Tibial artery (tissue), 4 donors: ENCODE data around the gene NT5DC1.

Experiments used
- DNase-seq, 2 donors: peaks; one replicate each; pipeline ENCODE4 v3.0.0-alpha.2; 2019
- H3K27ac ChIP-seq, 2 donors: fragments of 200-600 bp; sonication (generic) in 1 of 2; 1 replicate in 1 of 2; 2 replicates in 1 of 2; pipeline ENCODE4 v1.5.1; 2018 to 2019; ENCODE audit warnings: mild to moderate bottlenecking in 1 of 2
- H3K27me3 ChIP-seq, 2 donors: fragments of 200-600 bp; sonication (generic) in 1 of 2; one replicate each; pipeline versions ENCODE4 v1.5.1 to v1.6.0; 2016 to 2019
- H3K36me3 ChIP-seq, 3 donors: fragments of 200-600 bp; sonication (generic) in 2 of 3; one replicate each; pipeline ENCODE4 v1.5.1; 2016 to 2019; ENCODE audit warnings: mild to moderate bottlenecking in 2 of 3
- H3K4me1 ChIP-seq, 4 donors: fragments of 200-600 bp; sonication (generic) in 2 of 4; 1 replicate in 3 of 4; 2 replicates in 1 of 4; pipeline ENCODE4 v1.5.1; 2016 to 2019
- H3K4me3 ChIP-seq, 2 donors: fragments of 200-600 bp; sonication (generic) in 1 of 2; 1 replicate in 1 of 2; 2 replicates in 1 of 2; pipeline ENCODE4 v1.5.1; 2018 to 2019; ENCODE audit warnings: mild to moderate bottlenecking in 2 of 2
- H3K9me3 ChIP-seq, 3 donors: fragments of 200-600 bp; sonication (generic) in 1 of 3; one replicate each; pipeline ENCODE4 v1.5.1; 2016 to 2019
- CTCF ChIP-seq, 2 experiments: fragments of 200-600 bp in 1 of 2; fragments of 450-650 bp in 1 of 2; IDR thresholded peaks; one replicate each; pipeline ENCODE4 v1.5.1; 2017 to 2019; ENCODE audit warnings: antibody characterized with exemption in 2 of 2, mild to moderate bottlenecking in 1 of 2, moderate library complexity in 1 of 2
- intact Hi-C: fragments of 100-400 bp; cut with DNase I; formaldehyde crosslinking; loops from one replicate; pipeline ENCODE4 v1.15.0; 2023; ENCODE audit warnings: low total_unique reads

The NT5DC1 gene

GRCh38 chr6:116189472-116189871, 88.8 kb downstream of the NT5DC1 start:
- Histone ChIP-seq H3K36me3 (no peaks in the 10 kb centered on the region), H3K9me3 (no peaks in the 10 kb centered on the region)
- DNase-seq = no peak

GRCh38 chr6:116190550-116190949, 89.9 kb downstream of the NT5DC1 start:
- no peaks in the 10 kb centered on the region for H3K27me3 ChIP-seq
- H3K4me3 ChIP-seq = no peak overlapping the region
- no peaks in the 10 kb centered on the region for H3K9me3 ChIP-seq
- no peaks in the 10 kb centered on the region for H3K36me3 ChIP-seq
- intact Hi-C loops = no loop called here
- no peak for TF ChIP-seq CTCF (IDR thresholded peaks at IDR 0.05)
- no peak for DNase-seq
- H3K4me1 ChIP-seq = peaks cover 0 to 25% (median 9%) of the 10 kb centered on the region in 4 donors
- H3K27ac ChIP-seq = no peak overlapping the region

More at GRCh38 chr6:116189472-116189871, 88.8 kb downstream of the NT5DC1 start:
- Histone ChIP-seq H3K4me3 (no peak overlapping the region), H3K4me1 (peaks cover 0 to 25% (median 9%) of the 10 kb centered on the region in 4 donors), H3K27me3 (no peaks in the 10 kb centered on the region), H3K27ac (no peak overlapping the region)
- intact Hi-C loops = no loop called here
- TF ChIP-seq CTCF (IDR thresholded peaks at IDR 0.05) = no peak

- no peaks in the 10 kb centered on the region for H3K9me3 ChIP-seq
- TF ChIP-seq CTCF (IDR thresholded peaks at IDR 0.05) = no peak
- intact Hi-C loops = no loop called here
These were observed 91.2 kb downstream of the NT5DC1 start for GRCh38 chr6:116191881-116192280.

GRCh38 chr6:116192786-116193185, 92.1 kb downstream of the NT5DC1 start:
- Histone ChIP-seq H3K27me3 (no peaks in the 10 kb centered on the region), H3K27ac (no peak overlapping the region), H3K4me1 (peaks cover 0 to 25% (median 9%) of the 10 kb centered on the region in 4 donors), H3K4me3 (no peak overlapping the region), H3K9me3 (no peaks in the 10 kb centered on the region), H3K36me3 (no peaks in the 10 kb centered on the region)
- intact Hi-C loops = no loop called here
- no peak for DNase-seq
- no peak for TF ChIP-seq CTCF (IDR thresholded peaks at IDR 0.05)

More at GRCh38 chr6:116191881-116192280, 91.2 kb downstream of the NT5DC1 start:
- Histone ChIP-seq H3K27ac (no peak overlapping the region), H3K4me3 (no peak overlapping the region), H3K27me3 (no peaks in the 10 kb centered on the region), H3K36me3 (no peaks in the 10 kb centered on the region), H3K4me1 (peaks cover 0 to 25% (median 9%) of the 10 kb centered on the region in 4 donors)
- no peak for DNase-seq

- Histone ChIP-seq H3K4me1 (peaks cover 0 to 8% (median 3%) of the 10 kb centered on the region in 4 donors), H3K36me3 (no peaks in the 10 kb centered on the region), H3K27me3 (no peaks in the 10 kb centered on the region), H3K4me3 (no peak overlapping the region), H3K27ac (no peak overlapping the region), H3K9me3 (no peaks in the 10 kb centered on the region)
- intact Hi-C loops = no loop called here
- no peak for DNase-seq
- no peak for TF ChIP-seq CTCF (IDR thresholded peaks at IDR 0.05)
These were observed 96.2 kb downstream of the NT5DC1 start for GRCh38 chr6:116196841-116197240.
